DOHH2 (cell line): ENCODE results near the gene DOK6.

Experiments
- H3F3A ChIP-seq: fragments of 200-600 bp; sonication (generic), shearing (Covaris generic); 2 replicates; pipeline ENCODE4 v1.6.0; 2016; ENCODE audit warnings: antibody characterized with exemption, mild to moderate bottlenecking; ENCODE audit not compliant: control insufficient read depth, insufficient read depth
- H3K27ac ChIP-seq: fragments of 200-600 bp; sonication (generic); 2 replicates; pipeline ENCODE4 v1.5.1; 2014; ENCODE audit warnings: low read depth, mild to moderate bottlenecking, low read length, moderate library complexity
- H3K27me3 ChIP-seq: fragments of 200-600 bp; sonication (generic); 2 replicates; pipeline ENCODE4 v1.6.1; 2014; ENCODE audit warnings: mild to moderate bottlenecking, low read length, mixed read lengths; ENCODE audit not compliant: control insufficient read depth
- H3K36me3 ChIP-seq: fragments of 200-600 bp; sonication (generic); 2 replicates; pipeline ENCODE4 v1.6.1; 2014; ENCODE audit warnings: mild to moderate bottlenecking, low read length, moderate library complexity, mixed read lengths; ENCODE audit not compliant: control insufficient read depth
- H3K4me1 ChIP-seq: fragments of 200-600 bp; sonication (generic); 2 replicates; pipeline ENCODE4 v1.6.1; 2014; ENCODE audit warnings: mild to moderate bottlenecking, low read length, mixed read lengths; ENCODE audit not compliant: control insufficient read depth
- H3K4me2 ChIP-seq: fragments of 200-600 bp; sonication (generic); 2 replicates; pipeline ENCODE4 v1.6.0; 2014; ENCODE audit warnings: mild to moderate bottlenecking, low read length, moderate library complexity
- H3K4me3 ChIP-seq: fragments of 200-600 bp; sonication (generic); 2 replicates; pipeline ENCODE4 v1.5.1; 2014; ENCODE audit warnings: mild to moderate bottlenecking, low read length, mixed read lengths
- H3K79me2 ChIP-seq: fragments of 200-600 bp; sonication (generic); 2 replicates; pipeline ENCODE4 v1.6.1; 2014; ENCODE audit warnings: mild to moderate bottlenecking, low read length, mixed read lengths; ENCODE audit not compliant: control insufficient read depth
- H3K9me2 ChIP-seq: fragments of 200-600 bp; sonication (generic); replicated peaks from 2 replicates; pipeline ENCODE4 v1.6.1; 2014; ENCODE audit warnings: mild to moderate bottlenecking, low read length, mixed read lengths; ENCODE audit not compliant: control insufficient read depth
- H3K9me3 ChIP-seq: fragments of 200-600 bp; sonication (generic); 2 replicates; pipeline ENCODE4 v1.6.1; 2014; ENCODE audit warnings: antibody characterized with exemption, low read length, mixed read lengths; ENCODE audit not compliant: control insufficient read depth, insufficient read depth
- H4K20me1 ChIP-seq: fragments of 200-600 bp; sonication (generic); 2 replicates; pipeline ENCODE4 v1.6.0; 2014; ENCODE audit warnings: low read depth, mild to moderate bottlenecking, antibody characterized with exemption, low read length, moderate library complexity; ENCODE audit not compliant: control insufficient read depth, insufficient read depth
- EZH2phosphoT487 ChIP-seq: fragments of 200-600 bp; sonication (generic); IDR thresholded peaks from 2 replicates; pipeline ENCODE4 v1.6.1; 2017; ENCODE audit warnings: borderline replicate concordance, mild to moderate bottlenecking, antibody characterized with exemption, low read length, moderate library complexity, mixed read lengths
- TF ChIP-seq, protein P1 (sequence below): fragments of 200-600 bp; sonication (generic); IDR thresholded peaks from one replicate; pipeline ENCODE4 v1.5.1; 2014; ENCODE audit warnings: antibody characterized with exemption, mild to moderate bottlenecking, low read depth, low read length; ENCODE audit not compliant: poor library complexity, severe bottlenecking

The DOK6 gene

DNA sequence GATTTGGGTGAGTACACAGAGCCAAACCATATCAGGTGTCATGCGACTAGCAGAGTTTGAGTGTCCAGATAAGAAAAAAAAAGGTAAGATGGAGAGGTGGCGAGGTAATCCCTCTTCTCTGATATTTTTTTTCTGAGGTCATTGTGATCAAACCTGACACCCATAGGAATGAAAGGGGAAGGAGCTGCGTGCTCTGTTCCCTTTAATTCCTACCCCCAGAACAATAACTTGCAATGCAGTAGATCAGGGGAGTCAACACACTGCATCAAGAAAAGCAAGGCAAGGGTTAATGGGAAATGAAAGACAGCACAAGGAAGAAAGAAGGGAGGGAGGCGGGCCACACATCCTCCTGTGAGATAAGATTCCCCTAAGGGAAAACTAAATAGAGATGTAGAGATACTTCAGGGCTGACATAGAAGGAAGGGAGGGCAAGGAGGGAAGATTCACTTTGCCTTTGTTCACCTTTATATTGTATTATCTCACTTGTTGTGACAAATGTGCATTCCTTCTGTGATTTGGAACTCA lies 414.2 kb downstream of the DOK6 start:
- TF ChIP-seq, protein P1, sequence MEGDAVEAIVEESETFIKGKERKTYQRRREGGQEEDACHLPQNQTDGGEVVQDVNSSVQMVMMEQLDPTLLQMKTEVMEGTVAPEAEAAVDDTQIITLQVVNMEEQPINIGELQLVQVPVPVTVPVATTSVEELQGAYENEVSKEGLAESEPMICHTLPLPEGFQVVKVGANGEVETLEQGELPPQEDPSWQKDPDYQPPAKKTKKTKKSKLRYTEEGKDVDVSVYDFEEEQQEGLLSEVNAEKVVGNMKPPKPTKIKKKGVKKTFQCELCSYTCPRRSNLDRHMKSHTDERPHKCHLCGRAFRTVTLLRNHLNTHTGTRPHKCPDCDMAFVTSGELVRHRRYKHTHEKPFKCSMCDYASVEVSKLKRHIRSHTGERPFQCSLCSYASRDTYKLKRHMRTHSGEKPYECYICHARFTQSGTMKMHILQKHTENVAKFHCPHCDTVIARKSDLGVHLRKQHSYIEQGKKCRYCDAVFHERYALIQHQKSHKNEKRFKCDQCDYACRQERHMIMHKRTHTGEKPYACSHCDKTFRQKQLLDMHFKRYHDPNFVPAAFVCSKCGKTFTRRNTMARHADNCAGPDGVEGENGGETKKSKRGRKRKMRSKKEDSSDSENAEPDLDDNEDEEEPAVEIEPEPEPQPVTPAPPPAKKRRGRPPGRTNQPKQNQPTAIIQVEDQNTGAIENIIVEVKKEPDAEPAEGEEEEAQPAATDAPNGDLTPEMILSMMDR: no peak
- no peak for TF ChIP-seq EZH2phosphoT487
- Histone ChIP-seq H3K27ac (no peak overlapping the region), H3K4me2 (no peak overlapping the region), H3K79me2 (no peaks in the 10 kb centered on the region), H3K4me3 (no peak overlapping the region), H3F3A (no peaks in the 10 kb centered on the region), H3K9me2 (no peaks in the 10 kb centered on the region), H3K4me1 (no peaks in the 10 kb centered on the region), H3K36me3 (no peaks in the 10 kb centered on the region), H3K9me3 (no peaks in the 10 kb centered on the region), H4K20me1 (no peaks in the 10 kb centered on the region), H3K27me3 (no peaks in the 10 kb centered on the region)

DNA sequence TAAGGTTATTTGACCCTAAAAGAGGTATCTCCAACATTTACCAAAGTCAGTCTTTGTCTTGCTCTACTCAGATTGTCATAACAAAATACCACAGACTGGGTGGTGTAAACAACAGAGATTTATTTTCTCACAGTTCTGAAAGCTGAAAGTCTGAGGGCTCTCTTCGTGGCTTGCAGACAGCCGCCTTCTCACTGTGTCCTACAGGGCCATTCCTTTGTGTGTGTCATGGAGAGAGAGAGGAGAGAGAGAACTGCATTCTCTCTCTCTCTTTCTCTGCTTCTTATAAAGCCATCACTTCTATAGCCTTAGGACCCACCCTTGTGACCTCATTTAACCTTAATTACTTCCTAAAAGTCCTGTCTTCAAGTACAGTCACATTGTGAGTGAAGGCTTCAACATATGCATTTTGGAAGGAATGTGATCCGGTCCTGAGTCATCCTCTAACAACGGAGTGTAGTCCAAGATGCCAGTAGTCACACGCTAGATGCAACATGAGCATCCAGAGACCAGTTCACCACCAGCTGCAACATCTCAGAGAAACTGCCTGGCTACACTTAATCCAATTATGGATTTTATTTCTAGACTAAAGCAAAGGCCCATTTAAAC lies 416.8 kb downstream of the DOK6 start:
- Histone ChIP-seq H3K79me2 (no peaks in the 10 kb centered on the region), H3K9me3 (no peaks in the 10 kb centered on the region), H3K27me3 (no peaks in the 10 kb centered on the region), H3K36me3 (no peaks in the 10 kb centered on the region), H3F3A (no peaks in the 10 kb centered on the region), H3K4me3 (no peak overlapping the region), H3K27ac (no peak overlapping the region), H3K4me1 (no peaks in the 10 kb centered on the region), H3K4me2 (no peak overlapping the region), H3K9me2 (no peaks in the 10 kb centered on the region), H4K20me1 (no peaks in the 10 kb centered on the region)
- TF ChIP-seq EZH2phosphoT487: no peak
- TF ChIP-seq, protein P1: no peak

DNA sequence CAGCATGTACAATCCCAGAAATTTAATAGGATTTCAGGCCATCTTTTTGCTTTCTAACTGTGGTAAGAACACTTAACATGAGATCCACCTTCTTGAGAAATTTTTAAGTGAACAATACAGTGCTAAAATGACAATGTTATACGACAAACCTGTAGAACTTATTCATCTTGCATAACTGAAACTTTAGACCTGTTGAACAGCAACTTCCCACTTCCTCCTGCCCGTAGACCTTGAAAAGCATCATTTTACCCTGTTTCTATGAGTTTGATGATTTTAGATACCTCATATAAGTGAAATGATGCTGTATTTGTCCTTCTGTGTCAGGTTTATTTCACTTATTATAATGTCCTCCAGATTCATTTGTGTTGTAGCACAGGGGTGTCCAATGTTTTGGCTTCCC lies 418.8 kb downstream of the DOK6 start:
- Histone ChIP-seq H3K9me2 (no peaks in the 10 kb centered on the region), H3K79me2 (no peaks in the 10 kb centered on the region), H4K20me1 (no peaks in the 10 kb centered on the region), H3K27me3 (no peaks in the 10 kb centered on the region), H3F3A (no peaks in the 10 kb centered on the region), H3K27ac (no peak overlapping the region), H3K9me3 (no peaks in the 10 kb centered on the region), H3K36me3 (no peaks in the 10 kb centered on the region), H3K4me2 (no peak overlapping the region), H3K4me3 (no peak overlapping the region), H3K4me1 (no peaks in the 10 kb centered on the region)
- no peak for TF ChIP-seq EZH2phosphoT487
- TF ChIP-seq, protein P1: no peak
